Heart left ventricle (tissue), 16 donors: ENCODE measurements around the gene ZNF740. TPM values are rescaled to one million over a fixed set of nuclear protein-coding genes. Genes with fewer than 3 reads are reported as not detected.

Experiments
- ATAC-seq, 4 donors: fragments of 200-7000 bp; cut with Tn5 transposase; one replicate each; pipeline ENCODE4 v1.9.1; 2020 to 2022; ENCODE audit warnings: moderate library complexity in 4 of 4, mild to moderate bottlenecking in 3 of 4, moderate number of reproducible peaks in 1 of 4
- DNase-seq, 5 donors: peaks; one replicate each; pipeline ENCODE4 v3.0.0-alpha.2; 2020
- H3K27ac ChIP-seq, 12 donors: fragments of 200-600 bp; sonication (generic) in 4 of 12; one replicate each; pipeline versions ENCODE4 v1.5.0 to v1.8.0; 2016 to 2022; ENCODE audit warnings: mild to moderate bottlenecking in 2 of 12
- H3K27me3 ChIP-seq, 9 donors: fragments of 200-600 bp; sonication (generic) in 2 of 9; one replicate each; pipeline versions ENCODE4 v1.5.1 to v1.8.0; 2016 to 2022; ENCODE audit warnings: mild to moderate bottlenecking in 3 of 9
- H3K36me3 ChIP-seq, 9 donors: fragments of 200-600 bp; sonication (generic) in 2 of 9; one replicate each; pipeline versions ENCODE4 v1.5.0 to v1.8.0; 2018 to 2022; ENCODE audit warnings: mild to moderate bottlenecking in 2 of 9
- H3K4me1 ChIP-seq, 12 donors: fragments of 200-600 bp; sonication (generic) in 4 of 12; one replicate each; pipeline versions ENCODE4 v1.5.0 to v1.8.0; 2016 to 2022; ENCODE audit warnings: mild to moderate bottlenecking in 3 of 12
- H3K4me3 ChIP-seq, 12 donors: fragments of 200-600 bp; sonication (generic) in 4 of 12; one replicate each; pipeline versions ENCODE4 v1.5.0 to v1.8.0; 2017 to 2022; ENCODE audit warnings: mild to moderate bottlenecking in 9 of 12, moderate library complexity in 4 of 12
- H3K9me3 ChIP-seq, 12 donors: fragments of 200-600 bp; sonication (generic) in 4 of 12; one replicate each; pipeline versions ENCODE4 v1.5.0 to v1.8.0; 2016 to 2022; ENCODE audit warnings: mild to moderate bottlenecking in 1 of 12
- CTCF ChIP-seq, 12 donors: fragments of 200-600 bp; sonication (generic) in 4 of 12; IDR thresholded peaks; one replicate each; pipeline versions ENCODE4 v1.5.0 to v1.8.0; 2018 to 2022; ENCODE audit warnings: antibody characterized with exemption in 12 of 12, mild to moderate bottlenecking in 5 of 12
- POLR2A ChIP-seq, 2 donors: fragments of 450-650 bp; IDR thresholded peaks; one replicate each; pipeline ENCODE4 v1.6.1; 2017; ENCODE audit warnings: antibody characterized with exemption in 2 of 2, mild to moderate bottlenecking in 2 of 2, moderate library complexity in 2 of 2
- WGBS, 4 donors: extraction: QIAGEN DNeasy Blood & Tissue Kit in 2 of 4; methylation state at CpG; one replicate each; pipeline versions ENCODE4 v1.1.5 to v1.1.7; 2013 to 2018; 5-methylcytosine and 5-hydroxymethylcytosine counted together
- intact Hi-C, 10 donors: fragments of 100-400 bp; cut with DNase I; formaldehyde crosslinking; loops; one replicate each; pipeline versions ENCODE4 v1.11.1 to v1.14.2; 2022
- polyA plus RNA-seq, 2 donors: library from polyadenylated mRNA; stranded (reverse); fragments of 200-250 nt; gene quantifications; one replicate each; pipeline ENCODE4 v1.2.3, GENCODE V29; 2013
- total RNA-seq, 9 donors: library from RNA; depleted of rRNA in 2 of 9; stranded (reverse); fragments of >200 nt in 2 of 9; fragmentation: NEBNext Ultra II Directional in 3 of 9; extraction: Animal tissue kit (Norgen Biotek cat#: 25700) in 3 of 9; gene quantifications; one replicate each; pipeline versions ENCODE4 v1.1.0 to v1.2.4, GENCODE V29; 2016 to 2023
- donor health status: ischemic (EF 13 %, LVEDD 7.1; RV severe dilation, severe dysfunction).
- donor health status: healthy with polysubstance abuse.
- donor health status: DM: no; HTN: yes; CAD: no.
- donor health status: DM: no; HTN: no; CAD: no.
- donor health status: ischemic (EF 25% LVEDD 6.9; RV normal size, moderate dysfunction).
- donor health status: ischemic (EF 25% LVEDD 5.7; RV mildly dilated, moderate dysfunction).
- donor health status: healthy.
- donor health status: DM: yes; HTN: yes; CAD: no.
- donor health status: ischemic (EF 35%, LVEDD 5.7; RV mildly dilated, moderate dysfunction).
- donor health status: nonischemic (EF 11% LVEDD 7.7; RV severe dilation, severe dysfunction).
- donor health status: DM: yes; HTN: yes; CAD: no.
- donor health status: PGD.
- donor health status: ischemic (EF 29% LVEDD 5.4; RV normal size, mild dysfunction).
- donor health status: nonischemic (EF 23%, LVEDD 6.1; RV moderate dilation, normal function).

The ZNF740 gene
- total and polyA plus RNA-seq, 11 donors = 4.8 to 27.4 (median 17.6) TPM

- intact Hi-C loops = loop anchor here in 1 of 10 donors (2.0 kb wide), 1 partner anchor 41 kb away; no protein-coding TSS in a partner anchor
- WGBS, 4 donors = 14 to 20% (median 17%) methylated on average over 12 of the region's 12 CpGs
- TF ChIP-seq POLR2A (IDR thresholded peaks at IDR 0.05) (no peak), CTCF (IDR thresholded peaks at IDR 0.05) (no peak)
- H3K4me3 ChIP-seq = peak overlapping the region; percentile 61 to 92 (median 78)
- peaks cover 13 to 49% (median 35%) of the 10 kb centered on the region in 12 donors for H3K4me1 ChIP-seq
- peak overlapping the region; percentile 86 to 98 (median 94) for H3K27ac ChIP-seq
- DNase-seq (peak in 2 of 5 donors; percentile 26 to 42), ATAC-seq (peak in 3 of 4 donors; percentile 5 to 28 (median 20))
- H3K36me3 ChIP-seq = peaks cover 0 to 32% (median 29%) of the 10 kb centered on the region in 9 donors
- no peaks in the 10 kb centered on the region for H3K9me3 ChIP-seq
- H3K27me3 ChIP-seq = no peaks in the 10 kb centered on the region
Observed at GRCh38 chr12:53179687-53180219, 769 bp upstream of the ZNF740 start.

GRCh38 chr12:53180931-53181645, 566 bp downstream of the ZNF740 start:
- H3K4me3 ChIP-seq = peak overlapping the region; percentile 61 to 92 (median 78)
- no peaks in the 10 kb centered on the region for H3K9me3 ChIP-seq
- TF ChIP-seq POLR2A (IDR thresholded peaks at IDR 0.05) = no peak
- peak in 2 of 12 donors; percentile 27 to 49 for TF ChIP-seq CTCF (IDR thresholded peaks at IDR 0.05)
- ATAC-seq (peak; percentile 16 to 87 (median 78)), DNase-seq (peak; percentile 80 to 90 (median 85))
- H3K27ac ChIP-seq = peak overlapping the region; percentile 86 to 98 (median 94)
- intact Hi-C loops = loop anchor here in 1 of 10 donors (2.0 kb wide), 1 partner anchor 40 kb away; no protein-coding TSS in a partner anchor
- 1 to 2% (median 1%) methylated on average over 28 to 57 of the region's 57 CpGs for WGBS, 4 donors
- H3K27me3 ChIP-seq = no peaks in the 10 kb centered on the region
- peaks cover 0 to 46% (median 42%) of the 10 kb centered on the region in 9 donors for H3K36me3 ChIP-seq
- H3K4me1 ChIP-seq = peaks cover 13 to 49% (median 35%) of the 10 kb centered on the region in 12 donors

- intact Hi-C loops = loop anchor here in 1 of 10 donors (2.0 kb wide), 1 partner anchor 39 kb away; no protein-coding TSS in a partner anchor
- no peak for TF ChIP-seq POLR2A (IDR thresholded peaks at IDR 0.05)
- TF ChIP-seq CTCF (IDR thresholded peaks at IDR 0.05) = no peak
- Histone ChIP-seq H3K36me3 (peaks cover 0 to 54% (median 51%) of the 10 kb centered on the region in 9 donors), H3K27ac (peak overlapping the region in 1 of 12 donors; percentile 95), H3K27me3 (no peaks in the 10 kb centered on the region), H3K9me3 (no peaks in the 10 kb centered on the region), H3K4me3 (peak overlapping the region in 9 of 12 donors; percentile 73 to 92 (median 79)), H3K4me1 (peaks cover 13 to 49% (median 35%) of the 10 kb centered on the region in 12 donors)
- 72 to 77% (median 75%) methylated on average over 2 of the region's 2 CpGs for WGBS, 4 donors
- ATAC-seq = no peak
- DNase-seq = no peak
Observed at GRCh38 chr12:53181935-53182334, 1.4 kb downstream of the ZNF740 start.

- ATAC-seq (no peak), DNase-seq (no peak)
- no peaks in the 10 kb centered on the region for H3K27me3 ChIP-seq
- H3K9me3 ChIP-seq = no peaks in the 10 kb centered on the region
- WGBS, 4 donors = 56 to 66% (median 61%) methylated on average over 2 of the region's 2 CpGs
- peaks cover 13 to 49% (median 35%) of the 10 kb centered on the region in 12 donors for H3K4me1 ChIP-seq
- TF ChIP-seq POLR2A (IDR thresholded peaks at IDR 0.05) (no peak), CTCF (IDR thresholded peaks at IDR 0.05) (no peak)
- peak overlapping the region in 5 of 12 donors; percentile 2 to 88 (median 76) for H3K4me3 ChIP-seq
- intact Hi-C loops = no loop called here
- H3K27ac ChIP-seq = peak overlapping the region in 1 of 12 donors; percentile 77
- peaks cover 0 to 64% (median 61%) of the 10 kb centered on the region in 9 donors for H3K36me3 ChIP-seq
Observed at GRCh38 chr12:53182903-53183302, 2.4 kb downstream of the ZNF740 start.
